Ascending aorta (tissue), 2 donors: ENCODE results near the gene STK35. TPM values are rescaled to one million over a fixed set of nuclear protein-coding genes. Genes with fewer than 3 reads are reported as not detected.

Experiments used
- DNase-seq, 2 donors: peaks; one replicate each; pipeline ENCODE4 v3.0.0-alpha.2; 2019; ENCODE audit warnings: low spot score in 2 of 2
- H3K27ac ChIP-seq, 2 donors: fragments of 200-600 bp; sonication (generic); one replicate each; pipeline ENCODE4 v1.5.1; 2016 to 2017; ENCODE audit warnings: mild to moderate bottlenecking in 1 of 2
- H3K27me3 ChIP-seq: fragments of 200-600 bp; sonication (generic); one replicate; pipeline ENCODE4 v1.5.1; 2017
- H3K36me3 ChIP-seq, 2 donors: fragments of 200-600 bp; sonication (generic); one replicate each; pipeline ENCODE4 v1.5.1; 2016
- H3K4me1 ChIP-seq, 2 donors: fragments of 200-600 bp; sonication (generic); one replicate each; pipeline ENCODE4 v1.5.1; 2016 to 2017; ENCODE audit warnings: mild to moderate bottlenecking in 1 of 2
- H3K4me3 ChIP-seq, 2 donors: fragments of 200-600 bp; sonication (generic); one replicate each; pipeline ENCODE4 v1.5.1; 2016 to 2017; ENCODE audit warnings: mild to moderate bottlenecking in 1 of 2
- H3K9me3 ChIP-seq, 2 donors: fragments of 200-600 bp; sonication (generic); one replicate each; pipeline ENCODE4 v1.5.1; 2016
- intact Hi-C: fragments of 100-400 bp; cut with DNase I; formaldehyde crosslinking; loops from one replicate; pipeline ENCODE4 v1.15.1; 2023
- total RNA-seq: library from RNA; depleted of rRNA; stranded (reverse); fragments of >200 nt; gene quantifications from one replicate; pipeline ENCODE4 v1.1.0, GENCODE V29; 2016
- TF ChIP-seq, protein P1 (sequence below), 3 experiments: fragments of 200-600 bp in 2 of 3; fragments of 450-650 bp in 1 of 3; sonication (generic) in 2 of 3; IDR thresholded peaks; one replicate each; pipeline ENCODE4 v1.5.1; 2016 to 2019; ENCODE audit warnings: antibody characterized with exemption in 3 of 3, mild to moderate bottlenecking in 1 of 3, moderate library complexity in 1 of 3

Gene STK35
- 11.2 TPM for total RNA-seq

DNA sequence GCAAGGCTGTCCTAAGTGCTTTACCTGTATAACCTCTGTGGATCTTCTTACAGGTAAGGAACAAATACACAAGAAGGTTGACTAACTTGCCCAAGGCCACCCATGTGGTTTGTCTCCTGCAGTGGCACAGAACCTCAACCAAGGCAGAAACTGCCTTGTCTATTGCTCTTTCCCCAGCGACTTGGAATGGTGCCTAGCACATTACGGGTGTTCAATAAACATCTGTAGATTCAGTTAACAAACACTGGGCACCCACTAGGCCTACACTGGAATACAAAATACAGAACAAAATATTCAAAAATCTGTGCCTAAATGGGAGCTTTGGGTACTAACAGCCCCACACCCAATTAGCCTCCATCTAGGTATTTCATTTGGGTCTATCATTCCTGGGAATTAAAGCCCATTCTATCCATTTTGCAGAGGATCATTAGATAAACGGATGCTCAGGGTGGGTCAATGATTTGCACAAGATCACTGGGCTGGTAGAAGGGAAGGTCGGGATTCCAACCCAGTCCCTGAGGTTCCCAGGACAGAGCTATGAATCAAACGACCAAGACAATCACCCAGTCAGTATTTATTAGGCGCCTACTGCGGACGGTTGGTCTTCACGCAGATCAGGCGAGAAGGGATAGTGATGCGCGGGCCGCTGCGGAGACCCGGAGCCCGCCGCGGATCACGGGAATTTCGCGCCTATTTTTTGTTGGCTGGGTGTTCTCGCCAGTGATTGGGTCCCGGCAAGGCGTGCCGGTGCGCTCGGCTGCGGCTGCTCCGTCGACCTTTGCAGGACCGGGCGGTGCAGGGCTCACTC, at the start of gene STK35:
Gene STK35, plus strand, starts transcription at position 771 of the 808 bp plus-strand sequence. CDS start 55 bp downstream, outside the sequence.
- TF ChIP-seq, protein P1, sequence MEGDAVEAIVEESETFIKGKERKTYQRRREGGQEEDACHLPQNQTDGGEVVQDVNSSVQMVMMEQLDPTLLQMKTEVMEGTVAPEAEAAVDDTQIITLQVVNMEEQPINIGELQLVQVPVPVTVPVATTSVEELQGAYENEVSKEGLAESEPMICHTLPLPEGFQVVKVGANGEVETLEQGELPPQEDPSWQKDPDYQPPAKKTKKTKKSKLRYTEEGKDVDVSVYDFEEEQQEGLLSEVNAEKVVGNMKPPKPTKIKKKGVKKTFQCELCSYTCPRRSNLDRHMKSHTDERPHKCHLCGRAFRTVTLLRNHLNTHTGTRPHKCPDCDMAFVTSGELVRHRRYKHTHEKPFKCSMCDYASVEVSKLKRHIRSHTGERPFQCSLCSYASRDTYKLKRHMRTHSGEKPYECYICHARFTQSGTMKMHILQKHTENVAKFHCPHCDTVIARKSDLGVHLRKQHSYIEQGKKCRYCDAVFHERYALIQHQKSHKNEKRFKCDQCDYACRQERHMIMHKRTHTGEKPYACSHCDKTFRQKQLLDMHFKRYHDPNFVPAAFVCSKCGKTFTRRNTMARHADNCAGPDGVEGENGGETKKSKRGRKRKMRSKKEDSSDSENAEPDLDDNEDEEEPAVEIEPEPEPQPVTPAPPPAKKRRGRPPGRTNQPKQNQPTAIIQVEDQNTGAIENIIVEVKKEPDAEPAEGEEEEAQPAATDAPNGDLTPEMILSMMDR (IDR thresholded peaks at IDR 0.05), result no peak

GRCh38 chr20:2051946-2052345, 49.7 kb upstream of the STK35 start:
- H3K27me3 ChIP-seq, result no peaks in the 10 kb centered on the region
- intact Hi-C loops, result no loop called here
- DNase-seq, result no peak
- no peaks in the 10 kb centered on the region for H3K9me3 ChIP-seq
- no peak overlapping the region for H3K27ac ChIP-seq
- H3K4me1 ChIP-seq, result no peaks in the 10 kb centered on the region
- H3K36me3 ChIP-seq, result no peaks in the 10 kb centered on the region
- H3K4me3 ChIP-seq, result no peak overlapping the region
- TF ChIP-seq, protein P1 (IDR thresholded peaks at IDR 0.05), result no peak

More for the DNA sequence above, at the start of gene STK35:
- intact Hi-C loops, result loop anchor here (5.0 to 10.0 kb wide), 7 partner anchors 166 to 1556 kb away; partner anchors contain the start of genes CSNK2A1, FAM110A, NOP56 and ZNF343
- DNase-seq, result no peak
- Histone ChIP-seq H3K36me3 (no peaks in the 10 kb centered on the region), H3K4me3 (peak within 1 kb of the TSS; percentile 84 to 96), H3K4me1 (peaks cover 0 to 25% of the 10 kb centered on the region in 2 donors), H3K27me3 (no peaks in the 10 kb centered on the region), H3K9me3 (no peaks in the 10 kb centered on the region), H3K27ac (peak within 1 kb of the TSS; percentile 99)

- no peak for DNase-seq
- no peaks in the 10 kb centered on the region for H3K9me3 ChIP-seq
- no peaks in the 10 kb centered on the region for H3K4me1 ChIP-seq
- H3K36me3 ChIP-seq, result no peaks in the 10 kb centered on the region
- no peaks in the 10 kb centered on the region for H3K27me3 ChIP-seq
- TF ChIP-seq, protein P1 (IDR thresholded peaks at IDR 0.05), result no peak
- H3K4me3 ChIP-seq, result no peak overlapping the region
- intact Hi-C loops, result no loop called here
- H3K27ac ChIP-seq, result no peak overlapping the region
Measured at GRCh38 chr20:2052741-2053140, 48.9 kb upstream of the STK35 start.

DNA sequence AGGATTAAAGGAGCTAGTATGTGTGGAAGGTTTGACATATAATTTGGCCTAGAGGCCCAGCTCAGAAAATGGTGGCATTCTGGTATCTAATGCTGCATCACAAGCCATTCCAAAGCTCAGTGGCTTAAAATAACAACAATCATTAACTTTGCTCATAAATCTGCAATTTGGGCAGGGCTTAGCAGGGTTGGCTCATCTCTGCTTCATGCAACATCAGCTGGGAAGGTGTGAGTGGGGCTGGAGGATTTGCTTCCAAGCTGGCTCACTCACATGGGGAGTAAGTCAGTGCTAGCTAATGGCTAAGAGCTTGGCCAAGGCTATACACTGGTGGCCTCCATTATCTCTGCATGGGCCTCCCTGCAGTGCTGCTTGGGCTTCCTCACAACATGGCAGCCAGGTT, 48.0 kb upstream of the STK35 start:
- H3K36me3 ChIP-seq, result no peaks in the 10 kb centered on the region
- no peak for DNase-seq
- H3K4me3 ChIP-seq, result no peak overlapping the region
- no peak overlapping the region for H3K27ac ChIP-seq
- H3K27me3 ChIP-seq, result no peaks in the 10 kb centered on the region
- H3K4me1 ChIP-seq, result no peaks in the 10 kb centered on the region
- no peaks in the 10 kb centered on the region for H3K9me3 ChIP-seq
- intact Hi-C loops, result no loop called here
- TF ChIP-seq, protein P1 (IDR thresholded peaks at IDR 0.05), result no peak

DNA sequence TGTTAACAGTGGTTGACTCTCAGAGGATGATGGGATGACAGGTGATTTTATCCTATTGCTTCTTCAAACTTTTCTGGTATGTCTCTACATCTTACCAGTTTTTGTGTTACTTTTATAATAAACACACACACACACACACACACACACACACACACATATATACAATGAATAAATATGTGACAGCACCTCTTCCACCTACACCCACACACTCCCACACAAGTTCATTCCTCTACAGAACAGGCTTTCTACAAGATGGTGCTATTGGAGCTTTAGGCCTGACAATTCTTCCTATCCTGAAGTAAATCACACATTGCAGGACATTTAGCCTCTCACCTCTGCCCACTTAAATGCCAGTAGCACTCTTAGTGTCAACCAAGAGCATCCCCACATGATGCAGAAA, 46.7 kb upstream of the STK35 start:
- Histone ChIP-seq H3K4me3 (no peak overlapping the region), H3K27ac (no peak overlapping the region), H3K36me3 (no peaks in the 10 kb centered on the region), H3K27me3 (no peaks in the 10 kb centered on the region), H3K9me3 (no peaks in the 10 kb centered on the region), H3K4me1 (no peaks in the 10 kb centered on the region)
- no peak for DNase-seq
- intact Hi-C loops, result no loop called here
- TF ChIP-seq, protein P1 (IDR thresholded peaks at IDR 0.05), result no peak
